Effector memory CD4-positive, alpha-beta T cell (primary cell): ENCODE results near the gene C1QTNF12.

ENCODE experiments used
- DNase-seq, 3 donors: peaks; one replicate each; pipeline ENCODE4 v3.0.0-alpha.2; 2020
- H3K27ac ChIP-seq: 2 replicates; pipeline ENCODE4 v1.7.0; 2013; ENCODE audit warnings: mild to moderate bottlenecking, low read length, moderate library complexity; ENCODE audit not compliant: insufficient read depth, poor library complexity, severe bottlenecking
- H3K27me3 ChIP-seq: replicated peaks from 2 replicates; pipeline ENCODE4 v1.7.0; 2013; ENCODE audit warnings: mild to moderate bottlenecking, low read length; ENCODE audit not compliant: insufficient read depth, control insufficient read depth, poor library complexity, severe bottlenecking
- H3K36me3 ChIP-seq: 2 replicates; pipeline ENCODE4 v1.7.0; 2013; ENCODE audit warnings: mild to moderate bottlenecking, low read length, moderate library complexity; ENCODE audit not compliant: control insufficient read depth, insufficient read depth
- H3K4me1 ChIP-seq: 2 replicates; pipeline ENCODE4 v1.7.0; 2013; ENCODE audit warnings: low read length, mild to moderate bottlenecking; ENCODE audit not compliant: control insufficient read depth, insufficient read depth, poor library complexity, severe bottlenecking
- H3K4me3 ChIP-seq: 2 replicates; pipeline ENCODE4 v1.7.0; 2013; ENCODE audit warnings: low read length, low read depth, mild to moderate bottlenecking; ENCODE audit not compliant: insufficient read depth, poor library complexity, severe bottlenecking
- H3K9me3 ChIP-seq: 2 replicates; pipeline ENCODE4 v1.7.0; 2013; ENCODE audit warnings: mild to moderate bottlenecking, low read length, moderate library complexity; ENCODE audit not compliant: control insufficient read depth

The C1QTNF12 gene

DNA sequence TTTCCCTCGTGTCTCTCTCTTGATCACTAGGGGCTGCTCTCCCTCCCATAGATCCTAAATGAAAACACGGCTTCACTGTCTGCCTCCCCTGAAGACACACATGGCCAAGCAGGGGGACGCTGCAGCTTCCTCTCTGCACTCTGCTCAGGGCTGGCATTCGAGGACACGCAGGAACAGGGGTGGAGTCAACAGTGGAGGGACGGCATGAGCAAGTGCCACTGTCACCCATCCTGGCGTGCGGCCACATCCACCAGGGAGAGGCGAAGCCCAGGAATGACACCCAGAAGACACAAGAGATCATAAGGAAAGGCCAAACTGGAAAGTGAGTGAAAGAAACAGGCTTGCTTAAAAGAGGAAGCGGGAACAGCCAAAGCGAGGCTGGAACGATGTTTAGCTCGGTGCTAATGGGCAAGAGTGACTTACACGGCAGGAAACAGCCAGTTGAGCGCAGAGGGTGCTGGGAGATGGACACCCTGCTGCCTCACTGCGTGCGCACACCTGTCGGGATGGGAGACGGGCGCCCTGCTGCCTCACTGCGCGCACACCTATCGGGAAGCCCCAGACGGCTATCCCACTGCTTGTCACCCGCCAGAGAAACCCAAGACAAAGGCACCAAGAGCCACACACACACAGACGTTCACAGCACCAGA, 13.6 kb upstream of the C1QTNF12 start:
- Histone ChIP-seq H3K36me3 (peaks cover 57% of the 10 kb centered on the region), H3K27me3 (no peaks in the 10 kb centered on the region), H3K9me3 (no peaks in the 10 kb centered on the region), H3K27ac (no peak overlapping the region), H3K4me3 (no peak overlapping the region), H3K4me1 (peaks cover 4% of the 10 kb centered on the region)
- DNase-seq, result no peak

DNA sequence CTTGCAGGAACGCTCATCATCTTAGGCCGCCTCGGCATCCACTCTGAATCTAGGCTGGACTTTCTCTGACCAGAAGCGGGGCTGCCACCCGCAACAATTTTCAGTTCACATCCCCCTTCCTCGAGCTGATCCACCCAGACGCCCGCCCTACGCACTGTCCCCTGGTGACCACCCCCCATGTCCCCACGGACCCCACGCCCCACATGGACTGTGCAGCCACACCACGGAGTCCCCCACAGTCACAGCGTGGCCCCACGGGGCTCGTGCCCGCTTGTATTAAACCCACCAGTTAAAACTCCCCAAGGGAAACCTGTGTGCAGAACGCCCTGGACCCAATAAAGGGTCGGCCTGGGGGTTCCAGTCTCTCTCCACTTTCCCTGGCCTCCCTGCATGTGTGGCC, 13.0 kb upstream of the C1QTNF12 start:
- no peak overlapping the region for H3K27ac ChIP-seq
- H3K4me1 ChIP-seq, result peaks cover 4% of the 10 kb centered on the region
- H3K9me3 ChIP-seq, result no peaks in the 10 kb centered on the region
- peaks cover 58% of the 10 kb centered on the region for H3K36me3 ChIP-seq
- no peak for DNase-seq
- no peaks in the 10 kb centered on the region for H3K27me3 ChIP-seq
- no peak overlapping the region for H3K4me3 ChIP-seq

DNA sequence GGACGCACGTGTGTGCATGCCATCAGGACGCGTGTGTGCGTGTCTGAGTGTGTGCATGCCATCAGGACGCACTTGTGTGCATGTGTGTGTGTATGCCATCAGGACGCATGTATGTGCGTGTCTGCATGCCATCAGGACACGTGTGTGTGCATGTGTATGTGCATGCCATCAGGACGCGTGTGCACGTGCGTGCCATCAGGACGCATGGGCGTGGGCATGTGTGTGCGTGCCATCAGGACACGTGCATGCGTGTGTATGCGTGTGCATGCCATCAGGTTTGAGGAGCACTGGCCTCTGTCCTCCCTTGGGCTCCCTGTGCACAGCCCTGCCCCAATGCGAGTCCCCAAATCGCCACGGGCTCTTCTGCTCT, 12.6 kb upstream of the C1QTNF12 start:
- Histone ChIP-seq H3K9me3 (no peaks in the 10 kb centered on the region), H3K27ac (no peak overlapping the region), H3K4me3 (no peak overlapping the region), H3K4me1 (peaks cover 4% of the 10 kb centered on the region), H3K27me3 (no peaks in the 10 kb centered on the region), H3K36me3 (peaks cover 56% of the 10 kb centered on the region)
- DNase-seq, result no peak

DNA sequence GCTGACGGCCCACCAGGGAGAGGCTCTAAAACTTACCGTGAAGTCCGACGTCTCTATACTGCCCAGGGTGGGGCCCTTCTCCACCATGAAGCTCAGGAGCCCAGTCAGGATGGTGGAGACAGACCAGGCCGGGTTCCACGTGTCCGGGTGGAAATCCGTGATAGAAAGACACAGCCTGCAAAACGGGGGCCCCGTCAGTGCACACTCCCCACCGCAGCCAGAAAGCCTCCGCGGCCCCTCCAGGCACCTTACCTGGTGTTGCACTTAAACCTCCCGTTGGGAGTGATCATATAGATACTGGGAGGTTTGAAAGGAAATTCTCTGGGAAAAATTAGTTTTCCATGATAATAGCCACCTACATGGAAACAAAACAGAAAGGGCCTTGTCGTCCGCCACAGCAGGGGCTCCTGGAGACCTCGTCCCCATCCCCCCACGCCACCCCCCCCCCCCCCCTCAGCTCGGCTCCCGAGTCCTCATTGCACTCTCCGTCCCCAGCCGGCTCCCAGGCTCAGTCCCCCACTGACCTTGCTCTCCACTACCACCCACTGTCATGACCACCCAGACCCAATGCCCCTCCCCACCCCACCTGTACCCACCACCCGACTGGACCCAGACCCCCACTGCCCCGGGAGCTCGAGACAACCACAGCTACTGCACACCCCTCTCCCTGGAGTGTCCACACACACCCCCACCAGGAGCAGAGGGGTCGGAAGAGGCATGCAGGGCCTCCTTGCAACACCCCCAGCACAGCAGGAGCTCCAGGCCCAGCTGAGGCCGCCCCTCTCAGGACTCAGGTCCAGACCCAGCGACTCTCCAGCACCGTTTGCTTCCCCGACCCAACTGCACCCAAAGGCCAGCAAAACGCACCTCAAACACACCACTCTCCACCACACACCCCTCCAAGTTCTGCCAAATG, 10.7 kb upstream of the C1QTNF12 start:
- H3K36me3 ChIP-seq, result peaks cover 44% of the 10 kb centered on the region

DNA sequence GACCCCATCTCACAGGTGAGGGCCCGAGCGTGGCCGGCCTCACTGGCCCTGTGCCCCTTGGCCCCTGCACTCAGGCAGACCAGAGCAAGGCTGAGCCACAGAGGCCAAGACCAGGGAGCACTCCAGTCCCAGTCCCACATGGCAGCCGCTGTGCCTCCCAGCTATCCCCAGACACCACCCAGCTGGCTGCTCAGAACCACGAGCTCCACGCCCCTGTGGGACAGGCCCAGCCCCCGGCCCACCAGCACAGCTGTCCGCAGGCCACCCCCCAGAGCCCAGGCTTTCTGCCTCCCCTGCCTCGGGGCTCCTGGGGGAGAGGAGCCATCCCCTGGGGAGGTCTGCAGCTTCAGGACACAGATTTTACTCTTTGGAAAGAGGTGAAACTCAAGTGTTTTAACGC, 9.1 kb upstream of the C1QTNF12 start:
- peaks cover 10% of the 10 kb centered on the region for H3K4me1 ChIP-seq
- no peaks in the 10 kb centered on the region for H3K9me3 ChIP-seq
- DNase-seq, result no peak
- H3K27ac ChIP-seq, result no peak overlapping the region
- no peak overlapping the region for H3K4me3 ChIP-seq
- H3K27me3 ChIP-seq, result no peaks in the 10 kb centered on the region
- H3K36me3 ChIP-seq, result peaks cover 41% of the 10 kb centered on the region

More for the DNA sequence above, 10.7 kb upstream of the C1QTNF12 start:
- Histone ChIP-seq H3K9me3 (no peaks in the 10 kb centered on the region), H3K27me3 (no peaks in the 10 kb centered on the region), H3K4me3 (no peak overlapping the region), H3K27ac (no peak overlapping the region), H3K4me1 (peaks cover 4% of the 10 kb centered on the region)
- DNase-seq, result no peak

DNA sequence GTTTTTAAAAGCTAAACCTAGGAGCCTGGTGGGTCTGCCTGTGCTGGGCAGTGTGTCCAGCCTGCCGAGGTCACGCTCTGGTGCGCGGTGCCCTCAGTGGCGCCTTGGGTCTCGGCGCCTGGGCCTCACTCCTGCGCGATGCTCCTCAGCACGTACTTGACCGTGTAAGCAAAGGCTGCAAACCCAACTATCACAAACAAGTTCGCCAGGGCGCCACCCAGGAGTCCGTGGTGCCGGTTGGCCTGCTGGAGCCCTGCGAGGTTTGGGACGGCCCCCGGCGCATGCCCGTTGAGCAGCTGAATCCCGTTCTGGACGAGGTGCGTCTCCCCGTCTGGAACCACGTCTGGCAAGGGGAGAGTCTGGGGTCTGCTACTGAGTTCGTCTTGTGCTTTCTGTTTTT, 8.6 kb upstream of the C1QTNF12 start:
- DNase-seq, result no peak
- Histone ChIP-seq H3K36me3 (peaks cover 36% of the 10 kb centered on the region), H3K4me3 (no peak overlapping the region)

DNA sequence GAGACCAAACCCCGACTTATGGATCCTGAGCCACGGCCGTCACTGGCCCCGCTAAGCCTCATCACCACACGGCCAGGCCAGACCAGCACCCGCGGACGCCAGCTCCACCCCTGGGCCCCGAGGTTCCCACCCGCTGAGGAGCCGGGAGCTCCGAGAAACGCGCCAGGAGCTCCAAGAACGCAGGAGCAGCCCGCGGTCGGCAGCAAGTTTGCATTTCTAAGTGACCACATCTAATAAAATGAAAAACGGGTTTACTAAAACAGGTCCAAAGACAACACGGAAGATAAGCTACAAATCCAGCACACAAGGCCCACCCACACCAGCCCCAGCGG, 8.1 kb upstream of the C1QTNF12 start:
- H3K36me3 ChIP-seq, result peaks cover 32% of the 10 kb centered on the region
- H3K27ac ChIP-seq, result no peak overlapping the region
- no peak for DNase-seq
- peaks cover 11% of the 10 kb centered on the region for H3K4me1 ChIP-seq
- H3K27me3 ChIP-seq, result no peaks in the 10 kb centered on the region
- no peak overlapping the region for H3K4me3 ChIP-seq
- H3K9me3 ChIP-seq, result no peaks in the 10 kb centered on the region

More for the DNA sequence above, 8.6 kb upstream of the C1QTNF12 start:
- H3K9me3 ChIP-seq, result no peaks in the 10 kb centered on the region
- H3K27me3 ChIP-seq, result no peaks in the 10 kb centered on the region
- H3K4me1 ChIP-seq, result peaks cover 11% of the 10 kb centered on the region
- H3K27ac ChIP-seq, result no peak overlapping the region

DNA sequence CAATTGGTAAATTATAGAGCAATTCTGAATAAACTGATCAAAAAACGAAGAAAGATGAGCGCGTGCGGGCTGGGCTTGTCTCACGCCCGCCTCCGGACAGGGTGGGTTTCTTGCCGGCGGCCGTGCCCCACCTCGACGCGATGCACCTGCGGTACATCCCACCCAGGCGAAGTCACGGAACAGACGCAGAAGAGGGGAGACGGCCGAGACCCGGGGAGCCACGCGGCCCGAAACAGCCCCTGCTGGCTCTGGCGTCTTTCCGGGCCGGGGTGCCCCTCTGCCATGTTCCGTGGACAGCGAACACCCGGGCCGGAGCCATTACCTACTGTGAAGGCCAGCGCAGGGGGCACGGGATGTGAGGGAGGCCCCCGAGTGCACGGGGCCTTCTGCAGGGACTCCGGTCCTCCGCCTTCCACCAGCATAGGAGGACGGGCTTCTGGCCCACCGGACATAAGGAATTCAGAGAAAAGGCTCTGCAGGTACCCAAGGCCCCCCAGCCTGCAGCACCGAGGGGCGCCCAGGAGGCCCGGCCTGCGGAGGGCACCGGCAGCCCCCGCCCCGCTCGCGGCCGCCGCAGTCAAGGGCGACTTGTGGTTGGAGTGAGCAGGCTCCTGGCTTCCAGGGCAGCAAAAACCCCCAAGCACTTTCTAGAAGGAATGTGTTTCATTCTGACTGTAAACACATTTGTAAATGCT, 7.6 kb upstream of the C1QTNF12 start:
- H3K27ac ChIP-seq, result no peak overlapping the region
- H3K9me3 ChIP-seq, result no peaks in the 10 kb centered on the region
- H3K4me1 ChIP-seq, result peaks cover 11% of the 10 kb centered on the region
- peaks cover 29% of the 10 kb centered on the region for H3K36me3 ChIP-seq
- no peaks in the 10 kb centered on the region for H3K27me3 ChIP-seq
- no peak overlapping the region for H3K4me3 ChIP-seq
- no peak for DNase-seq

DNA sequence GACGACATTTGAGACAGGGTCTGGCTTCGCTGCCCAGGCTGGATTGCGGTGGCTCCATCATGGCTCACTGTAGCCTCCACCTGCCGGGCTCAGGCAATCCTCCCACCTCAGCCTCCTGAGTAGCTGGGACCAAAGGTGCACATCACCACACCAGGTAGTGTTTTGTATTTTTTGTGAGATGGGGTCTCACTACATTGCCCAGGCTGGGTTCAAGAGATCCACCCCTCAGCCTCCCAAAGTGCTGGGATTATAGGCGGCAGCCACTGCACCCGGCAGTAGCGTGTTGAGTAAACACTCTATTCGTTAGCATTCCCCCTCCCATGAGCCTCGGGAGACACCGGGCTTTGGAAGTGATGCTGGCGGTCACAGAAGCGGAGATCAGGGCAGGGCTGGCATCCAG, 6.8 kb upstream of the C1QTNF12 start:
- peaks cover 11% of the 10 kb centered on the region for H3K4me1 ChIP-seq
- no peak overlapping the region for H3K4me3 ChIP-seq
- H3K27ac ChIP-seq, result no peak overlapping the region
- H3K36me3 ChIP-seq, result peaks cover 29% of the 10 kb centered on the region
- H3K27me3 ChIP-seq, result no peaks in the 10 kb centered on the region
- DNase-seq, result no peak
- H3K9me3 ChIP-seq, result no peaks in the 10 kb centered on the region

DNA sequence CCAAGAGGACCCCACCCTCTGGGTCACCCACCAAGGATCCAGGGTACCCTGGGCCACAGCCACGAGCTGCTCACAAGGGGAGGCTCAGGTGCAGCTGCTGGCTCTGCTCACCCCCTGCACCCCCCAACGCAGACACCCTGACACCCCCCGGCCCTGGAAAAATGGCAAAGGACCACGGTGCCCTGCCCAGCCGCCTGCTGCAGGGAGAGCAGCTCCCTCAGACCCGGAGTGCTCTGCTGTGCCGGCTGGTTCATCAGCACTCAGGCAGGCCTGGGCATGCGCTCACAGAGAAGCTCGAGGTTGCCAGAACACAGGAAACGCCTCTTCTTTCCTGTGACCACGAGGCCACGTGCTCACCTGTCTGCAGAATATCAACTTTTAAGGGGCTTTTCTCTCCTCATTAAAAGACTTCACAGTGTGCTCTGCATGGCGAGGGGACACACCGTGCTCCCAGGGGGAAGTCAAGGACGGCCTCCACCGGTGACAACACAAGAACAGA, 4.3 kb upstream of the C1QTNF12 start:
- peaks cover 5% of the 10 kb centered on the region for H3K27me3 ChIP-seq
- H3K4me3 ChIP-seq, result no peak overlapping the region
- peak in 2 of 3 donors; percentile 58 to 63 for DNase-seq
- peaks cover 20% of the 10 kb centered on the region for H3K4me1 ChIP-seq
- peak overlapping the region; percentile 75 for H3K27ac ChIP-seq
- H3K36me3 ChIP-seq, result peaks cover 17% of the 10 kb centered on the region
- H3K9me3 ChIP-seq, result no peaks in the 10 kb centered on the region
